ENCODE data around the gene RPS8. TPM values are rescaled to one million over a fixed set of nuclear protein-coding genes. Genes with fewer than 3 reads are reported as not detected.

The RPS8 gene
- total and polyA plus RNA-seq, 2 experiments from 2014 or later = 503 to 2,179 TPM

- DNase-seq (ENCODE audit: low spot score) = no peak
- Histone ChIP-seq H3K36me3 (replicated peaks; ENCODE audit: insufficient read depth, low read depth) (no peaks in the 10 kb centered on the region), H3K79me2 (no peaks in the 10 kb centered on the region), H3K27me3 (no peaks in the 10 kb centered on the region), H3K9me2 (replicated peaks; ENCODE audit: insufficient read depth) (no peaks in the 10 kb centered on the region), H2AFZ (peak overlapping the region; percentile 97), H3K4me3 (no peak overlapping the region), H4K20me1 (ENCODE audit: insufficient read depth, poor library complexity, severe bottlenecking) (no peaks in the 10 kb centered on the region), H3K4me2 (peak overlapping the region; percentile 98), H3K4me1 (ENCODE audit: insufficient read depth) (peaks cover 21% of the 10 kb centered on the region), H3K27ac (peak overlapping the region; percentile 9), H3K9me3 (ENCODE audit: low read depth) (no peaks in the 10 kb centered on the region)
- 16% methylated on average over 33 of the region's 71 CpGs for WGBS (ENCODE audit: low lambda C conversion rate, missing lambda C conversion rate)
- TF ChIP-seq EZH2phosphoT487 (IDR thresholded peaks at IDR 0.05; ENCODE audit: low read depth, severe bottlenecking, unreplicated experiment) (no peak), EZH2 (IDR thresholded peaks at IDR 0.05; ENCODE audit: borderline replicate concordance) (no peak), CTCF (IDR thresholded peaks at IDR 0.05; ENCODE audit: poor library complexity) (no peak)
Observed at GRCh38 chr1:44784094-44785028, 9.0 kb downstream of the RPS8 start.

- no peak overlapping the region for H2AFZ ChIP-seq
- 90% methylated on average over 6 of the region's 6 CpGs for WGBS (ENCODE audit: low lambda C conversion rate, missing lambda C conversion rate)
- TF ChIP-seq EZH2phosphoT487 (IDR thresholded peaks at IDR 0.05; ENCODE audit: low read depth, severe bottlenecking, unreplicated experiment) (no peak), CTCF (IDR thresholded peaks at IDR 0.05; ENCODE audit: poor library complexity) (no peak), EZH2 (IDR thresholded peaks at IDR 0.05; ENCODE audit: borderline replicate concordance) (no peak)
- no peaks in the 10 kb centered on the region for H4K20me1 ChIP-seq (ENCODE audit: insufficient read depth, poor library complexity, severe bottlenecking)
- H3K4me2 ChIP-seq = peak overlapping the region; percentile 98
- H3K36me3 ChIP-seq (replicated peaks; ENCODE audit: insufficient read depth, low read depth) = no peaks in the 10 kb centered on the region
- H3K9me3 ChIP-seq (ENCODE audit: low read depth) = no peaks in the 10 kb centered on the region
- peaks cover 21% of the 10 kb centered on the region for H3K4me1 ChIP-seq (ENCODE audit: insufficient read depth)
- no peaks in the 10 kb centered on the region for H3K27me3 ChIP-seq
- no peak for DNase-seq (ENCODE audit: low spot score)
- H3K27ac ChIP-seq = no peak overlapping the region
- no peaks in the 10 kb centered on the region for H3K79me2 ChIP-seq
- no peaks in the 10 kb centered on the region for H3K9me2 ChIP-seq (replicated peaks; ENCODE audit: insufficient read depth)
- H3K4me3 ChIP-seq = no peak overlapping the region
Observed at GRCh38 chr1:44785029-44785380, 9.7 kb downstream of the RPS8 start.

GRCh38 chr1:44785501-44786137 lies 10.3 kb downstream of the RPS8 start:
- Histone ChIP-seq H3K36me3 (replicated peaks; ENCODE audit: insufficient read depth, low read depth) (no peaks in the 10 kb centered on the region), H3K4me1 (ENCODE audit: insufficient read depth) (peaks cover 21% of the 10 kb centered on the region), H3K4me3 (no peak overlapping the region), H3K27me3 (no peaks in the 10 kb centered on the region), H3K9me2 (replicated peaks; ENCODE audit: insufficient read depth) (no peaks in the 10 kb centered on the region), H3K79me2 (no peaks in the 10 kb centered on the region), H3K4me2 (peak overlapping the region; percentile 96), H4K20me1 (ENCODE audit: insufficient read depth, poor library complexity, severe bottlenecking) (no peaks in the 10 kb centered on the region), H2AFZ (no peak overlapping the region), H3K9me3 (ENCODE audit: low read depth) (no peaks in the 10 kb centered on the region), H3K27ac (no peak overlapping the region)
- DNase-seq (ENCODE audit: low spot score) = no peak
- TF ChIP-seq EZH2 (IDR thresholded peaks at IDR 0.05; ENCODE audit: borderline replicate concordance) (no peak), EZH2phosphoT487 (IDR thresholded peaks at IDR 0.05; ENCODE audit: low read depth, severe bottlenecking, unreplicated experiment) (no peak), CTCF (IDR thresholded peaks at IDR 0.05; ENCODE audit: poor library complexity) (no peak)
- WGBS (ENCODE audit: low lambda C conversion rate, missing lambda C conversion rate) = 36% methylated on average over 11 of the region's 11 CpGs
